GM19239 (cell line): ENCODE measurements around the gene ABLIM1.

ENCODE experiments used
- DNase-seq: peaks from one replicate; pipeline ENCODE4 v3.0.0; 2011; ENCODE audit warnings: low spot score; ENCODE audit not compliant: insufficient read length
- FAIRE-seq: peaks from 2 replicates; lab custom pipeline; 2011; peaks lifted over from hg19 to GRCh38; lab: Jason Lieb, UNC

The ABLIM1 gene

GRCh38 chr10:114681542-114681941 is 23.5 kb upstream of the ABLIM1 start:
- FAIRE-seq, result no peak

GRCh38 chr10:114680543-114681117 is 22.6 kb upstream of the ABLIM1 start:
- FAIRE-seq, result no peak
- no peak for DNase-seq

More at GRCh38 chr10:114681542-114681941, 23.5 kb upstream of the ABLIM1 start:
- DNase-seq, result no peak

DNA sequence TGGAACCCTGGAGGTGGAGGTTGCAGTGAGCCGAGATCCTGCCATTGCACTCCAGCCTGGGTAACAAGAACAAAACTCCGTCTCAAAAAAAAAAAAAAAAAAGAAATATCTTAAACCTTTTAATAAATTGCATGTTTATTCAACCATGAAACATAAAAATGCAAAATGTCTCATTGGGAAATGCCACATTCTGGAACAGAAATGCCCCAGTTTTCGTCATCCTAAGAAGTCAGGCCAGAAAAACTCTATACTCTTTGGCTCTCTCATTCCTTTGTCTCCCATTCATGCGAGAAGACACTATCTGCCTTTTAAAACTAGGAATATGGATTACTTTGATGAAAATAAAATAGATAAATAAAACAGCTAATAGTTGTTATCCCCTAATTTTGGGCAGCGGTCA is 21.5 kb upstream of the ABLIM1 start:
- DNase-seq (no peak), FAIRE-seq (no peak)

GRCh38 chr10:114678820-114679219 is 20.7 kb upstream of the ABLIM1 start:
- FAIRE-seq (no peak), DNase-seq (no peak)

DNA sequence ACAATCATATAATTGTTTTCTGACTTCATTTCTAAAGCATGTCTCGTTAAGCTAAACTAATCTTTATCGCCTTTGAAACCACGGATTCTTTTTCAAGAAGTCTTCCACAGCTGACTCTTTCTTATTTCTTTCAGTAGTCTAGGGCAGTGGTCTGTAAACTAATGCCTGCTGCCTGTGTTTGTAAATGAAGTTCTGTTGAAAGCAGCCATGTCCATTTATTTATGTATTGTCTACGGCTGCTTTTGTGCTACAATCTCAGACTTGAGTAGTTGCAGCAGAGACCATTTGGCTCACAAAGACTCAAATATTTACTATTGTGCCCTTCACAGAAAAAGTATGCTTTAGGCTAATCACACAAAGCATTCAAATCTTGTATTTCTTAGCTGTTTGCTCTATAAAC is 20.3 kb upstream of the ABLIM1 start:
- no peak for FAIRE-seq
- DNase-seq, result no peak

- FAIRE-seq, result no peak
- no peak for DNase-seq
Observed at GRCh38 chr10:114674346-114674745, 16.3 kb upstream of the ABLIM1 start.

GRCh38 chr10:114669648-114670047 is 11.6 kb upstream of the ABLIM1 start:
- DNase-seq (no peak), FAIRE-seq (no peak)

- no peak for FAIRE-seq
- no peak for DNase-seq
Observed at GRCh38 chr10:114668375-114669080, 10.5 kb upstream of the ABLIM1 start.

DNA sequence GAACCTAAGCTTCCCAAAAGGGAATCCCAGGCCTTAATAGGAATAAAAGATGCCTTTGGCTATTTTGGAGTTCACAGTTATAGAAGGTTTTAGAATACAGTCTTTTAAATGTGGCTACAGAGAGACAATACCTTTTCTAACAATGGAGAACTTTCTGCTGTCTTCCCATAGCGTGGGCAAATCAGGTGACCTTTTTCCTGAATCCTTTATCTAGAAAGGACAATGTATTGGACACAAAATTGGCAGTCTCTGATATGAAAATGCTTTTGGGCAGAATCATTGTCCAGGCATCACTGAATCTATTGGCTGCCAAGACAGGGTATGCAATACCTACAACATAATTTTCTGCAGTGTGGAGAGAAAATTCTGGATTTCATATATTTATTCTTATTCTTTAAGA is 7.8 kb upstream of the ABLIM1 start:
- FAIRE-seq, result no peak
- no peak for DNase-seq

DNA sequence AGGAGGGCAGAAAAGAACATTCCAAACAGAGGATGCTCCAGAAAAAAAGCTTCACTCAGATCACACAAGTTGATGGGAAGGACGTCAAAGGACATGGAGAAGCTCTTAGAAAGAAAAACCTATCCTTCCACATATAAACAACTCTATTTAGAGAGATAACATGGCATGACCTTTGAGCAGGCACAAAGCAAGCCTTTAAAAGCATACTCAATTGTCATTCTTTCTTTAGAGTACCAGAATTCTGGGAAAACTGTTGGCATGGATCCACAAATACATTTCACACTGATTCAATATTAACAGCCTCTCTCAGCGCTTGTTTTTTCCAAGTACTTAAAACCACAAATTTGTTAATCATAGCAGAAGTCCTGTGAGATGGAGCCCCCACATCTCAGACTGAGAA is 7.3 kb upstream of the ABLIM1 start:
- FAIRE-seq (no peak), DNase-seq (no peak)

- FAIRE-seq (no peak), DNase-seq (no peak)
Observed at GRCh38 chr10:114664127-114664526, 6.1 kb upstream of the ABLIM1 start.

DNA sequence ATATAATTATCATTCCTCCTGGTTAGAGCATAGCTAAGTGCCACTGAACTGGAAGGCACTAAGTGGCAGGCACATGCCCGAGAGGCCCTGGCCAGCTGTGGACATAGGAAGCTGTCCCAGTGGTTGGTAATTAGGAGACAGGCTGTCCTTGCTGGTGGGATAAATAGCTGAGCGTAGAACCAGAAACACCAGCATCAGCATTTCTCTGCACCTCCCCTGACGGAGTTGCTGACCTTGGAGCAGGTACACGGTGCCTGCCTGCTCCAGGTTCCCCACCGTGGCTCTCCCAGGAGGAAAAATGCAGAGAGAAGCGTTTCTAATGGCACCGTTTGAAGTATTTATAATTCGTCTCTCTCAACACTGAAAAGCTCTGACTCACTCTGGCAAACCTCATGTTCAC is 5.6 kb upstream of the ABLIM1 start:
- FAIRE-seq (no peak), DNase-seq (no peak)

DNA sequence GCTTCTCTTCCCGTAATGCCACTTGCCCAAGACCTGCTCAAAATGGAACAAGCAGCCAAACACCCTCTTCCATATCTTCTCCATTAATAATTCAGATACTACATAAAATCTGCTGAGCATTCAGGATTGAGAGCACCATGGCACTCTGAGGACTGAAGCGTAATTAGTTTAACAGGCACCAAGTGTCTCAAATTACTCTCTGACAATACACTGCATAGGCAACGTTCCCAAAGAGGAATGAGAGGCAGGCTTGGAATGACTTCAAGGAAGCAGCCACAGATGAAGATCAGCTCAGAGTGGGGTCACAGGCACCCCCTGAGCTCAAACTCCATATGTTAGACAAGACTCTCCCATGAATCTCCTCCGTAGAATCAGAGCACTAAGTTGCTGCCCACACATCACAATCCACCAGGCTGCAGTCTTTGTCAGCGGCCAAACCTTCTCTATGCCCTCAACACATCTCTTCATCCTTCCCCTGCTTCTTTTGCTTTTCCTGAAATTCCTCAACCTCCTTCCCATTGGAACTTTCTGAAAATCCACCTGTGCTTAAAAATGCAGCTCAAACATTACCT is 4.7 kb upstream of the ABLIM1 start:
- FAIRE-seq (no peak), DNase-seq (no peak)

- DNase-seq (no peak), FAIRE-seq (no peak)
Observed at GRCh38 chr10:114661212-114661880, 3.3 kb upstream of the ABLIM1 start.

DNA sequence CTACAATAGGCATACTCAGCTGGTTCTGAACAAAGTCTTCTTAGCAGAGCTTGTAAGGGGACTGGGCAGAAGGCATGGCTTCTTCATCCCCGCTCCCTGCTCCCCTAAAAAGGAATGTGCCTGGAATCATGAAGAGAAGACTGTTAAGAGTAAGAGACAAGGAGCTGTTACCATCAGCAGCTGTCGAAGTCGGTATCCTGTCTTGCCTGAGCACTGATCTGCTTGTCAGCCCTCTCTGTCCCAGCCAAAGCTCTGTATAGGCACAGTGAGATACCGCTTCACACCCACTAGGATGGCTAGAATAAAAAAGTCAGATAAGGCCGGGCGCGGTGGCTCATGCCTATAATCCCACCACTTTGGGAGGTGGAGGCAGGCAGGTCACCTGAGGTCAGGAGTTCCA is 2.4 kb downstream of the ABLIM1 start:
- FAIRE-seq (no peak), DNase-seq (no peak)

DNA sequence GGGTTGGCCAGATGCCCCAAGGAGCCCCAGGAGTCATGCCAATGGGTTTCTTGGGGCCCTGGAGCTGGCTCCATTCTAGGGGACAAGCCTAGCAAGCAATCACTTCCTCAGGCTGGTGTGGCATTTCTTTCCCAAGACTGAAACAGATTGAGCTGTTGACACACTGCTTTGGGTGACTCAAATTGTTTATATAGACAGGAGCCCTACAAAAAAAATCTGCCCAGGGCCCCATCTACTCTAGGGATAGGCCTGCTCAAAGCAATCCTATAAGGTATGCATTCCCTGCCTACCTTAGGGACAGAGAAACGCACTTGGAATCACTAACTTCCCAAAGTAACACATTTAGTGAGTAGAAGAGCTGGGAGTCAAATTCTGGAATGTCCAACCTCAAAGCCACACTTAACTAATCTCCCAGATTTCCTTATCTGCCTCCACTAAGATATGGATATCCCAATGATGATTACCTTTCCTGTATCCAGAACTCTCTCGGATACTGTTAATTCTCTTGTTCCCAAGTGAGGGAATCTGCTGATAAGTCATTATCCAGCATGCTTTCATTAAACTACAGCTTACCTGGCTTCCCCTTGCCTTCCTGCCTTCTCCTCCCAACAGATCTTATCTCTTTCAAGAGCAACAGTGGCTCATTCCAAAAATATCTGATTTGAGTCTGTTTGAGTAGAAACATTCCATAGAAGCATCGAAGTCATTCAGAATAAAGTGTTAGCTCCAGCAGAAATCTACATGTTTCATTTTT is 3.1 kb downstream of the ABLIM1 start:
- DNase-seq, result no peak
- FAIRE-seq, result no peak

- no peak for FAIRE-seq
- DNase-seq, result no peak
Observed at GRCh38 chr10:114653926-114654325, 4.1 kb downstream of the ABLIM1 start.

DNA sequence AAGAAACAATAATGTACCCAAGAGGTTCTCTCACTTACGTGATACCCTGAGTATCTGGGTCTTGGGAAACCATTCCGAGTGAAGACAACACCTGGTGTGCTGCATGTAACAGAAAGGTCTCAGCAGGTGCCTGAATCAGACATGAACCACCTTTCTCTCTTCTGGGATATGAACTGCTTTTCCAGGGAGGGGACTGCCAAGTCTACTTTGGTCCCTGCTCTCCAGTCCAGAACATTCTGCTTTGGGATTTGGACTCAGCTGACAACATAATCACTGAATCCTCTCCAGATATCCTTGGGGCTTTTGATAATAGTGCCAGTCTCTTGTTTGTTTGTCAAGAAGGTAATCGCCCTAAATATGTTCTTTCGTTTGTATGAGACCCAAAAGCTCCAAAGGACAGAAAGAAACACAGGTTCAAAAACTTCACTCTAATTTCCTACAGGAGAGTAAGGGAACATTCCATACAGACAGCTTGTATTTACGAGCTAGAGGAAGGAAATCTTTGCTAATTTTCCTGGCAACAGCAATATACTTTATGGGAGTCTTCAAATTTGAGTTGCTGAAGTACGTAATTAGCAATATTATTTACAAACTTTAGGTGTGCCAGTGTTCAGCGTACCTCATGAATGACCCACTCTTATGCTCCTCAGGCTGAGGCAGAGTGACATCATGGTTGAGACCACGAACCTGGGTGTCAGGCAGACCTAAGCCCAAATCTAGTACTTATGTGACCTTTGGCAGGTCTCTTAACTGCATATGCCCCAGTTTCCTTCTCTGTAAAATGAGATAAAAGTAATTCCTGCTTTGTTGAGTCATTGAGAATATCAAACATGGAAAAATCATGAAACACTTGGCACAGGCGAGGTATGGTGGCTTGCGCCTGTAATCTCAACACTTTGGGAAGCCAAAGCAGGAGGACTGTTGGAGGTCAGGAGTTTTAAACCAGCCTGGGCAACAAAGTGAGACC is 5.4 kb downstream of the ABLIM1 start:
- DNase-seq (no peak), FAIRE-seq (no peak)

- FAIRE-seq, result no peak
- no peak for DNase-seq
Observed at GRCh38 chr10:114650831-114651230, 7.2 kb downstream of the ABLIM1 start.

GRCh38 chr10:114650266-114650665 is 7.8 kb downstream of the ABLIM1 start:
- DNase-seq, result no peak
- no peak for FAIRE-seq
